GM23338 (cell line): ENCODE data around the gene CD300H. TPM values are rescaled to one million over a fixed set of nuclear protein-coding genes. Genes with fewer than 3 reads are reported as not detected.

Source experiments
- ATAC-seq: fragments of 200-7000 bp; cut with Tn5 transposase; 3 replicates; pipeline ENCODE4 v1.9.1; 2020
- DNase-seq: peaks from one replicate; pipeline ENCODE4 v3.0.0-alpha.2; 2015; ENCODE audit warnings: low spot score
- H2AFZ ChIP-seq: fragments of 200-600 bp; sonication (generic); 2 replicates; pipeline ENCODE4 v1.8.0; 2016; ENCODE audit warnings: antibody characterized with exemption, mild to moderate bottlenecking, moderate library complexity
- H3F3A ChIP-seq: fragments of 200-600 bp; sonication (generic); replicated peaks from 2 replicates; pipeline ENCODE4 v1.8.0; 2017; ENCODE audit warnings: antibody characterized with exemption, mixed run types, low read depth
- H3K27ac ChIP-seq: fragments of 200-600 bp; sonication (generic); 2 replicates; pipeline ENCODE4 v1.6.1; 2016; ENCODE audit warnings: low read depth
- H3K27me3 ChIP-seq: fragments of 200-600 bp; sonication (generic); 2 replicates; pipeline ENCODE4 v1.8.0; 2016; ENCODE audit warnings: mild to moderate bottlenecking, mixed run types, moderate library complexity; ENCODE audit not compliant: insufficient read depth
- H3K36me3 ChIP-seq: fragments of 200-600 bp; sonication (generic); 2 replicates; pipeline ENCODE4 v1.8.0; 2016; ENCODE audit warnings: mild to moderate bottlenecking; ENCODE audit not compliant: insufficient read depth
- H3K4me1 ChIP-seq: fragments of 200-600 bp; sonication (generic); 2 replicates; pipeline ENCODE4 v1.8.0; 2016; ENCODE audit warnings: mild to moderate bottlenecking, moderate library complexity; ENCODE audit not compliant: insufficient read depth
- H3K4me2 ChIP-seq: fragments of 200-600 bp; sonication (generic); 2 replicates; pipeline ENCODE4 v1.7.1; 2017; ENCODE audit warnings: mixed run types
- H3K4me3 ChIP-seq: fragments of 200-600 bp; sonication (generic); 2 replicates; pipeline ENCODE4 v1.6.1; 2016; ENCODE audit warnings: mixed run types
- H3K79me2 ChIP-seq: fragments of 200-600 bp; sonication (generic); replicated peaks from 2 replicates; pipeline ENCODE4 v1.8.0; 2017; ENCODE audit warnings: mild to moderate bottlenecking; ENCODE audit not compliant: insufficient read depth
- H3K9me2 ChIP-seq: fragments of 200-600 bp; sonication (generic); 2 replicates; pipeline ENCODE4 v1.8.0; 2017; ENCODE audit not compliant: insufficient read depth
- H4K20me1 ChIP-seq: fragments of 200-600 bp; sonication (generic); replicated peaks from 2 replicates; pipeline ENCODE4 v1.8.0; 2017; ENCODE audit warnings: mild to moderate bottlenecking; ENCODE audit not compliant: insufficient read depth
- H3K27ac Mint-ChIP-seq: 2 replicates; pipeline ENCODE4 v1.8.0; 2020; ENCODE audit warnings: inconsistent platforms, mild to moderate bottlenecking, moderate library complexity, mixed read lengths
- H3K27me3 Mint-ChIP-seq: 3 replicates; pipeline ENCODE4 v1.8.0; 2022; ENCODE audit warnings: low read depth, mild to moderate bottlenecking, moderate library complexity, mixed read lengths, inconsistent platforms; ENCODE audit not compliant: insufficient read depth, poor library complexity
- H3K36me3 Mint-ChIP-seq: 3 replicates; pipeline ENCODE4 v1.8.0; 2021; ENCODE audit warnings: low read depth, mild to moderate bottlenecking, inconsistent platforms, moderate library complexity, mixed read lengths
- H3K4me1 Mint-ChIP-seq: 3 replicates; pipeline ENCODE4 v1.8.0; 2020; ENCODE audit warnings: mild to moderate bottlenecking, inconsistent platforms, mixed read lengths
- H3K4me3 Mint-ChIP-seq: 3 replicates; pipeline ENCODE4 v1.8.0; 2021; ENCODE audit warnings: moderate library complexity, mild to moderate bottlenecking, inconsistent platforms, mixed read lengths
- H3K9me3 Mint-ChIP-seq: 3 replicates; pipeline ENCODE4 v1.8.0; 2020; ENCODE audit warnings: moderate library complexity, mild to moderate bottlenecking, inconsistent platforms, mixed read lengths
- EZH2phosphoT487 ChIP-seq: fragments of 200-600 bp; sonication (generic); IDR thresholded peaks from one replicate; pipeline ENCODE4 v1.8.1; 2018; ENCODE audit warnings: antibody characterized with exemption; ENCODE audit not compliant: unreplicated experiment
- JUNB ChIP-seq: IDR thresholded peaks from one replicate; pipeline ENCODE4 v1.6.1; 2016; ENCODE audit warnings: antibody characterized with exemption; ENCODE audit not compliant: unreplicated experiment
- STAT1 ChIP-seq: IDR thresholded peaks from one replicate; pipeline ENCODE4 v1.6.1; 2016; ENCODE audit warnings: antibody characterized with exemption; ENCODE audit not compliant: unreplicated experiment
- ZNF331 ChIP-seq: fragments of 250-450 bp; sonication (Bioruptor Pico); IDR thresholded peaks from 2 replicates; pipeline ENCODE4 v1.5.0; 2020; ENCODE audit warnings: low read depth, mild to moderate bottlenecking, moderate library complexity
- polyA plus RNA-seq: library from polyadenylated mRNA; unstranded; fragments of >200 nt; fragmentation: Nextera tagmentation; extraction: Ambion mirVana; gene quantifications from 2 replicates; pipeline ENCODE4 v1.2.1, GENCODE V29; 2016
- total RNA-seq: library from RNA; depleted of rRNA; stranded (reverse); fragments of >200 nt; shearing (Covaris generic); gene quantifications from 2 replicates; pipeline ENCODE4 v1.2.3, GENCODE V29; 2014
- TF ChIP-seq, protein P1 (sequence below): IDR thresholded peaks from 2 replicates; pipeline ENCODE4 v1.6.1; 2016; ENCODE audit warnings: antibody characterized with exemption
- TF ChIP-seq, protein P2 (sequence below), 2 experiments: fragments of 200-600 bp in 1 of 2; sonication (generic) in 1 of 2; conservative IDR thresholded peaks; 2 replicates each; pipeline versions ENCODE4 v1.5.1 to v1.6.1; 2016 to 2017; ENCODE audit warnings: antibody characterized with exemption in 2 of 2, low read depth in 2 of 2, mild to moderate bottlenecking in 2 of 2, moderate library complexity in 1 of 2
- TF ChIP-seq, protein P3 (sequence below): fragments of 250-450 bp; sonication (Bioruptor Pico); IDR thresholded peaks from 2 replicates; pipeline ENCODE4 v1.5.0; 2020; ENCODE audit warnings: mild to moderate bottlenecking, moderate library complexity

CD300H gene
- total and polyA plus RNA-seq, 2 experiments from 2014 or later: not detected

DNA sequence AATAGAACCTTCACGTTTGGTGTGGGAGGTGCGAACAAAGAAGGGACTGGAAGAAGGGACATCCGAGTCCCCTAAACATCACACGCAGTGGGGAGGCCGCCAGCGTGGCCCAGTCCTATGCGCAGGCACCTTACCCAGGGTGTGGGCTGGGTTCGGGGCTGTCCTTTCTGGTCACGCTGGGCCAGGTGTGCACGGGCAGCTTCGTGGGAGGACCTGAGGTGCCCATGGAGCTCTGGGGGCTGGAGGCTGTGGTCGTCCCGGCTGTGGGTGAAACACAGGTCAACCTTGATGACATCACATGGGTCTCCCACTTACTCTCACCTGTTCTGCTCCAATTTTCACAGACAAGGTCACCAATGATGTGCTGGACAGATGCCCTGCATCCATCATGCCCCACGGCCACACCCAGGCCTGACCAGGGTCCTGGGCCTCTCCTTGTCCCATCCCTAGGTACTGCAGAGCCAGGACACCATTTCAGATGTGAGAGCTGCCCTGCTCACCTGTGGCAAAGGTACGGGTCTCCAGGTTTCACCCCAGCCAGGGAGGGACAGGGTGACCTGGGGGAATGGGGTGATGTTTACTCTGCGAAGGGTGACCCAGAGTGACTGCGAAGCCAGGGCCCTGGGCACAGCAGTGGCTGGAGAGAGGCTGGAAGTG, 24.5 kb downstream of the CD300H start (continued):
- TF ChIP-seq, protein P1, sequence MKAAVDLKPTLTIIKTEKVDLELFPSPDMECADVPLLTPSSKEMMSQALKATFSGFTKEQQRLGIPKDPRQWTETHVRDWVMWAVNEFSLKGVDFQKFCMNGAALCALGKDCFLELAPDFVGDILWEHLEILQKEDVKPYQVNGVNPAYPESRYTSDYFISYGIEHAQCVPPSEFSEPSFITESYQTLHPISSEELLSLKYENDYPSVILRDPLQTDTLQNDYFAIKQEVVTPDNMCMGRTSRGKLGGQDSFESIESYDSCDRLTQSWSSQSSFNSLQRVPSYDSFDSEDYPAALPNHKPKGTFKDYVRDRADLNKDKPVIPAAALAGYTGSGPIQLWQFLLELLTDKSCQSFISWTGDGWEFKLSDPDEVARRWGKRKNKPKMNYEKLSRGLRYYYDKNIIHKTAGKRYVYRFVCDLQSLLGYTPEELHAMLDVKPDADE: no peak
- no peak for TF ChIP-seq EZH2phosphoT487

DNA sequence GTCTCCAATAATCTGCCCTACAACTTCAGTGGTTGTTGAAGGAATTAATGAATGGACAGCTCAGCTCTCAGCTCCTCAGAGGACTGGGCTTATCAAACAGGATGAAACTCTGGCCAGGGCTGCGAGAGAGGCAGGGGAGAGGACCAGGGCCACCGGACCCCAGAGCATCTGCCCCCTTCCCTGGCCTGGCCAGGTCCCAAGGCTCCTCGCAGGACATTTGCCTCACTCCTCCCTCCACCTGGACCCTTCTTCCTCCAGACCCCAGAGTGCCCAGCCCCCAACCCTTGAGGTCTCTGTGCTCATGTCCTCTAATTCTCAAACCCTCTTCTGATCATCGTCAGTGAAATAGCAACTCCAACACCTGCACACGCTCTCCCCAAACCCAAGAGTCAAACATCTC, 25.1 kb downstream of the CD300H start:
- H3K4me2 ChIP-seq: no peak overlapping the region
- Mint-ChIP-seq H3K27ac (no peak overlapping the region), H3K9me3 (no peaks in the 10 kb centered on the region; the same call in 2 of the 3 replicates), H3K4me1 (no peaks in the 10 kb centered on the region; the same call in 2 of the 3 replicates), H3K27me3 (peaks cover 17% of the 10 kb centered on the region), H3K4me3 (no peak overlapping the region), H3K36me3 (no peaks in the 10 kb centered on the region)
- H3K27ac ChIP-seq: no peak overlapping the region
- no peaks in the 10 kb centered on the region for H3K36me3 ChIP-seq
- no peaks in the 10 kb centered on the region for H3K27me3 ChIP-seq
- no peak overlapping the region for H3K4me3 ChIP-seq
- TF ChIP-seq STAT1 (no peak), ZNF331 (CRISPR knock-in tag) (no peak), JUNB (no peak)
- TF ChIP-seq, protein P2, sequence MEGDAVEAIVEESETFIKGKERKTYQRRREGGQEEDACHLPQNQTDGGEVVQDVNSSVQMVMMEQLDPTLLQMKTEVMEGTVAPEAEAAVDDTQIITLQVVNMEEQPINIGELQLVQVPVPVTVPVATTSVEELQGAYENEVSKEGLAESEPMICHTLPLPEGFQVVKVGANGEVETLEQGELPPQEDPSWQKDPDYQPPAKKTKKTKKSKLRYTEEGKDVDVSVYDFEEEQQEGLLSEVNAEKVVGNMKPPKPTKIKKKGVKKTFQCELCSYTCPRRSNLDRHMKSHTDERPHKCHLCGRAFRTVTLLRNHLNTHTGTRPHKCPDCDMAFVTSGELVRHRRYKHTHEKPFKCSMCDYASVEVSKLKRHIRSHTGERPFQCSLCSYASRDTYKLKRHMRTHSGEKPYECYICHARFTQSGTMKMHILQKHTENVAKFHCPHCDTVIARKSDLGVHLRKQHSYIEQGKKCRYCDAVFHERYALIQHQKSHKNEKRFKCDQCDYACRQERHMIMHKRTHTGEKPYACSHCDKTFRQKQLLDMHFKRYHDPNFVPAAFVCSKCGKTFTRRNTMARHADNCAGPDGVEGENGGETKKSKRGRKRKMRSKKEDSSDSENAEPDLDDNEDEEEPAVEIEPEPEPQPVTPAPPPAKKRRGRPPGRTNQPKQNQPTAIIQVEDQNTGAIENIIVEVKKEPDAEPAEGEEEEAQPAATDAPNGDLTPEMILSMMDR (conservative IDR thresholded peaks at IDR 0.05; ENCODE audit: low read depth in 2 of 2): no peak
- no peaks in the 10 kb centered on the region for H3F3A ChIP-seq
- no peaks in the 10 kb centered on the region for H3K9me2 ChIP-seq
- no peak for DNase-seq
- H3K4me1 ChIP-seq: no peaks in the 10 kb centered on the region
- ATAC-seq: no peak
- no peaks in the 10 kb centered on the region for H3K79me2 ChIP-seq
- H2AFZ ChIP-seq: no peak overlapping the region
- no peaks in the 10 kb centered on the region for H4K20me1 ChIP-seq

DNA sequence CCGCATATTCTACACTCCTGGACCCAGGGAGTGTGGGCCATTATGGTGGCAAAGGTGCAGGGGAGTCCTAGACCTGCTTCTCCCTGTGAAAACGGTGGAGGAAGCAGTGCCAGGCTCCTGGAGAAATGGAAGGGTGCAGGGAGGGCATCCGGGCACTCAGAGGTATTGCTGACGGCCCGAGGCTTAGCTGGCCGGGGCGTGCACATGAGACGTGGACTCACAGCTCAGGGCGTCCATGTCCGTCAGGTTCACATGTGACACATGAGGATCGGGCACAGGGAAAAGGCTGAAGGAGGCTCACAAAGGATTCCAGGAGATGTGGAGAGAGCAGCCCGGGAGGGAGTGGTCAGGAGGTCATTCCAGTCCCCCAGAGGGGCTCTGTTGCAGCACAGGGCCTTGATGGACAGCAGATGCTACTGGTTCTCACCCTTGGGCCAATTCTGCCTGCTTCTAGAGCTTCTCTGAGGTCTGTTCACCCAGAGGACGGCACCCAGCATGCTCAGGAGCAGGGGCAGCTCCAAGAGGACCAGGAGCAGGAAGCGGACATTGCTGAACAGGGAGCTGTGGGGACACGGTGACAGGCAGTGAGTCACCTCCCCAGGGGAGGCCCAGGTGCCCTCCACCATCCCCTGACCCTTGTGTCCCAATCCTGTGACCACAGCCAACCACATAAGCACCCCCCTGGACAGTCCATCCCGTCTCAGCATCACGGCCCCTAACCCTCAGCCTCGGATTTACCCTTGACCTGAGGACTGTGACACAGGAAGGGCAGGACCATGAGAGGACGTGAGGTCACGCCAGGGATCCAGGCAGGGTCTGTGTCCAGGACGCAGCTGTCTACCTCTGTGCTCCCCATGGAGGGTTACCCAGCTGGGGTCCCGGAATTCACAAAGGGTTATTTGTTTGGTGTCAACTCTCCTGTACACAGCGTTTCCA, 25.9 kb downstream of the CD300H start:
- Histone ChIP-seq H4K20me1 (no peaks in the 10 kb centered on the region), H3F3A (no peaks in the 10 kb centered on the region), H2AFZ (no peak overlapping the region), H3K9me2 (no peaks in the 10 kb centered on the region), H3K79me2 (no peaks in the 10 kb centered on the region), H3K27ac (no peak overlapping the region), H3K36me3 (no peaks in the 10 kb centered on the region), H3K4me3 (no peak overlapping the region), H3K4me1 (no peaks in the 10 kb centered on the region), H3K27me3 (no peaks in the 10 kb centered on the region), H3K4me2 (no peak overlapping the region)
- TF ChIP-seq, protein P3, sequence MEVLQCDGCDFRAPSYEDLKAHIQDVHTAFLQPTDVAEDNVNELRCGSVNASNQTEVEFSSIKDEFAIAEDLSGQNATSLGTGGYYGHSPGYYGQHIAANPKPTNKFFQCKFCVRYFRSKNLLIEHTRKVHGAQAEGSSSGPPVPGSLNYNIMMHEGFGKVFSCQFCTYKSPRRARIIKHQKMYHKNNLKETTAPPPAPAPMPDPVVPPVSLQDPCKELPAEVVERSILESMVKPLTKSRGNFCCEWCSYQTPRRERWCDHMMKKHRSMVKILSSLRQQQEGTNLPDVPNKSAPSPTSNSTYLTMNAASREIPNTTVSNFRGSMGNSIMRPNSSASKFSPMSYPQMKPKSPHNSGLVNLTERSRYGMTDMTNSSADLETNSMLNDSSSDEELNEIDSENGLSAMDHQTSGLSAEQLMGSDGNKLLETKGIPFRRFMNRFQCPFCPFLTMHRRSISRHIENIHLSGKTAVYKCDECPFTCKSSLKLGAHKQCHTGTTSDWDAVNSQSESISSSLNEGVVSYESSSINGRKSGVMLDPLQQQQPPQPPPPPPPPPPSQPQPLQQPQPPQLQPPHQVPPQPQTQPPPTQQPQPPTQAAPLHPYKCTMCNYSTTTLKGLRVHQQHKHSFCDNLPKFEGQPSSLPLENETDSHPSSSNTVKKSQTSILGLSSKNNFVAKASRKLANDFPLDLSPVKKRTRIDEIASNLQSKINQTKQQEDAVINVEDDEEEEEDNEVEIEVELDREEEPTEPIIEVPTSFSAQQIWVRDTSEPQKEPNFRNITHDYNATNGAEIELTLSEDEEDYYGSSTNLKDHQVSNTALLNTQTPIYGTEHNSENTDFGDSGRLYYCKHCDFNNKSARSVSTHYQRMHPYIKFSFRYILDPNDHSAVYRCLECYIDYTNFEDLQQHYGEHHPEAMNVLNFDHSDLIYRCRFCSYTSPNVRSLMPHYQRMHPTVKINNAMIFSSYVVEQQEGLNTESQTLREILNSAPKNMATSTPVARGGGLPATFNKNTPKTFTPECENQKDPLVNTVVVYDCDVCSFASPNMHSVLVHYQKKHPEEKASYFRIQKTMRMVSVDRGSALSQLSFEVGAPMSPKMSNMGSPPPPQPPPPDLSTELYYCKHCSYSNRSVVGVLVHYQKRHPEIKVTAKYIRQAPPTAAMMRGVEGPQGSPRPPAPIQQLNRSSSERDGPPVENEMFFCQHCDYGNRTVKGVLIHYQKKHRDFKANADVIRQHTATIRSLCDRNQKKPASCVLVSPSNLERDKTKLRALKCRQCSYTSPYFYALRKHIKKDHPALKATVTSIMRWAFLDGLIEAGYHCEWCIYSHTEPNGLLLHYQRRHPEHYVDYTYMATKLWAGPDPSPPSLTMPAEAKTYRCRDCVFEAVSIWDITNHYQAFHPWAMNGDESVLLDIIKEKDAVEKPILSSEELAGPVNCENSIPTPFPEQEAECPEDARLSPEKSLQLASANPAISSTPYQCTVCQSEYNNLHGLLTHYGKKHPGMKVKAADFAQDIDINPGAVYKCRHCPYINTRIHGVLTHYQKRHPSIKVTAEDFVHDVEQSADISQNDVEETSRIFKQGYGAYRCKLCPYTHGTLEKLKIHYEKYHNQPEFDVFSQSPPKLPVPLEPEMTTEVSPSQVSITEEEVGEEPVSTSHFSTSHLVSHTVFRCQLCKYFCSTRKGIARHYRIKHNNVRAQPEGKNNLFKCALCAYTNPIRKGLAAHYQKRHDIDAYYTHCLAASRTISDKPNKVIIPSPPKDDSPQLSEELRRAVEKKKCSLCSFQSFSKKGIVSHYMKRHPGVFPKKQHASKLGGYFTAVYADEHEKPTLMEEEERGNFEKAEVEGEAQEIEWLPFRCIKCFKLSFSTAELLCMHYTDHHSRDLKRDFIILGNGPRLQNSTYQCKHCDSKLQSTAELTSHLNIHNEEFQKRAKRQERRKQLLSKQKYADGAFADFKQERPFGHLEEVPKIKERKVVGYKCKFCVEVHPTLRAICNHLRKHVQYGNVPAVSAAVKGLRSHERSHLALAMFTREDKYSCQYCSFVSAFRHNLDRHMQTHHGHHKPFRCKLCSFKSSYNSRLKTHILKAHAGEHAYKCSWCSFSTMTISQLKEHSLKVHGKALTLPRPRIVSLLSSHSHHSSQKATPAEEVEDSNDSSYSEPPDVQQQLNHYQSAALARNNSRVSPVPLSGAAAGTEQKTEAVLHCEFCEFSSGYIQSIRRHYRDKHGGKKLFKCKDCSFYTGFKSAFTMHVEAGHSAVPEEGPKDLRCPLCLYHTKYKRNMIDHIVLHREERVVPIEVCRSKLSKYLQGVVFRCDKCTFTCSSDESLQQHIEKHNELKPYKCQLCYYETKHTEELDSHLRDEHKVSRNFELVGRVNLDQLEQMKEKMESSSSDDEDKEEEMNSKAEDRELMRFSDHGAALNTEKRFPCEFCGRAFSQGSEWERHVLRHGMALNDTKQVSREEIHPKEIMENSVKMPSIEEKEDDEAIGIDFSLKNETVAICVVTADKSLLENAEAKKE (CRISPR knock-in tag): no peak
- H3K4me1 Mint-ChIP-seq: no peaks in the 10 kb centered on the region; the same call in 2 of the 3 replicates
- H3K9me3 Mint-ChIP-seq: no peaks in the 10 kb centered on the region; the same call in 2 of the 3 replicates
- no peak overlapping the region for H3K27ac Mint-ChIP-seq
- H3K27me3 Mint-ChIP-seq: peaks cover 18% of the 10 kb centered on the region
- no peak overlapping the region for H3K4me3 Mint-ChIP-seq
- ATAC-seq: no peak
- no peaks in the 10 kb centered on the region for H3K36me3 Mint-ChIP-seq
- DNase-seq: no peak
